HT1080 (cell line): ENCODE data around the gene E2F8. TPM values are rescaled to one million over a fixed set of nuclear protein-coding genes. Genes with fewer than 3 reads are reported as not detected.
"Not testable (repeated sequence)": the region's sequence is repeated elsewhere in the genome, so short reads cannot be mapped to it uniquely, and the experiment has no call there.

Source experiments
- DNase-seq: peaks from one replicate; pipeline ENCODE4 v3.0.0-alpha.2; 2015; ENCODE audit warnings: low read depth
- polyA plus RNA-seq, 2 experiments: library from polyadenylated mRNA; depleted of rRNA; stranded (reverse); fragments of >200 nt; gene quantifications; 2 replicates each; pipeline ENCODE4 v1.2.3, GENCODE V29; 2015
- total RNA-seq: library from RNA; depleted of rRNA; stranded (reverse); fragments of >200 nt; shearing (Covaris generic); gene quantifications from 2 replicates; pipeline ENCODE4 v1.2.3, GENCODE V29; 2014; rRNA removed

Gene E2F8
- 2.7 and 5.2 TPM in 2 replicates for total RNA-seq
- 4.6 and 5.5 TPM in 2 replicates for polyA plus RNA-seq (2015; cell fraction: cytosol; rRNA removed)
- 5.4 and 7.8 TPM in 2 replicates for polyA plus RNA-seq (2015; cell fraction: nucleus; rRNA removed)

- peak; percentile 95 for DNase-seq
These were observed at the start of gene E2F8 for GRCh38 chr11:19240420-19241259. Gene E2F8 (minus strand): TSS chr11:19240945. CDS start chr11:19240121, 824 bp downstream.

- peak; percentile 35 for DNase-seq
These were observed 49.6 kb upstream of the E2F8 start for GRCh38 chr11:19290356-19290755.

GRCh38 chr11:19288256-19288655 is 47.5 kb upstream of the E2F8 start:
- no peak for DNase-seq

GRCh38 chr11:19286411-19286810 is 45.7 kb upstream of the E2F8 start:
- no peak for DNase-seq

GRCh38 chr11:19284881-19285280 is 44.1 kb upstream of the E2F8 start:
- no peak for DNase-seq

- DNase-seq: no peak
These were observed 43.2 kb upstream of the E2F8 start for GRCh38 chr11:19283991-19284390.

GRCh38 chr11:19281555-19281954 is 40.8 kb upstream of the E2F8 start:
- DNase-seq: no peak

- no peak for DNase-seq
These were observed 40.3 kb upstream of the E2F8 start for GRCh38 chr11:19281041-19281440.

- DNase-seq: peak; percentile 22
These were observed 38.7 kb upstream of the E2F8 start for GRCh38 chr11:19279451-19279850.

GRCh38 chr11:19276859-19277808 is 36.4 kb upstream of the E2F8 start:
- peak; percentile 65 for DNase-seq

- DNase-seq: peak; percentile 64
These were observed 34.8 kb upstream of the E2F8 start for GRCh38 chr11:19275496-19275895.

- DNase-seq: not testable (repeated sequence)
These were observed 32.5 kb upstream of the E2F8 start for GRCh38 chr11:19273219-19273618.

- DNase-seq: no peak
These were observed 28.2 kb upstream of the E2F8 start for GRCh38 chr11:19268909-19269308.

- no peak for DNase-seq
These were observed 26.8 kb upstream of the E2F8 start for GRCh38 chr11:19267567-19267966.

GRCh38 chr11:19263333-19263732 is 22.6 kb upstream of the E2F8 start:
- no peak for DNase-seq

- DNase-seq: peak; percentile 69
These were observed 19.0 kb upstream of the E2F8 start for GRCh38 chr11:19259487-19260345.

- DNase-seq: no peak
These were observed 18.0 kb upstream of the E2F8 start for GRCh38 chr11:19258641-19259230.

GRCh38 chr11:19254441-19254840 is 13.7 kb upstream of the E2F8 start:
- DNase-seq: not testable (repeated sequence)

GRCh38 chr11:19253817-19254216 is 13.1 kb upstream of the E2F8 start:
- no peak for DNase-seq

- DNase-seq: peak; percentile 5
These were observed 12.5 kb upstream of the E2F8 start for GRCh38 chr11:19253153-19253745.
